HG02884 (cell line): Measurements from ENCODE around the gene TARBP1.

Experiments used
- ATAC-seq: cut with Tn5 transposase; IDR thresholded peaks from one replicate; pipeline ENCODE4 v1.9.1; 2021; ENCODE audit warnings: mild to moderate bottlenecking, moderate library complexity; ENCODE audit not compliant: unreplicated experiment

The TARBP1 gene

GRCh38 chr1:234355782-234356510 lies 123.0 kb downstream of the TARBP1 start:
- ATAC-seq: no peak

DNA sequence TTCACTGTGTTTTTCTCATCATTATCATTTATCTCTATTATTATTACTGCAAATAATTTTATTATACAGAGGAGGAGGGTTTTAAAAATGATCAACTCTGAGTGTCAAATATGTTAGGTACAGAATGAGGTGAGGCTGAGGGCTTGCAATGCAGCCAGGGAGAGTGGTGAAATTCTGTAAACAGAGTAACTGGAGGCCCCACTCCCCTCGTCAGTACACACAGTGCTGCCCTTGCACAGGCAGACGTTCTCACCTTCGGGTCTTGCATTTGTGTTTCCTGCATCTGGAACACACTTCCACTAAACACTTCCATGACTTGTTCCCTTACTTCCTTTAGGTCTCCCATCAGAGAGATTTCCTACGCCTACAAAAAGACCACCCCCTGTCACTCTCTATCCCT lies 130.0 kb downstream of the TARBP1 start:
- no peak for ATAC-seq

DNA sequence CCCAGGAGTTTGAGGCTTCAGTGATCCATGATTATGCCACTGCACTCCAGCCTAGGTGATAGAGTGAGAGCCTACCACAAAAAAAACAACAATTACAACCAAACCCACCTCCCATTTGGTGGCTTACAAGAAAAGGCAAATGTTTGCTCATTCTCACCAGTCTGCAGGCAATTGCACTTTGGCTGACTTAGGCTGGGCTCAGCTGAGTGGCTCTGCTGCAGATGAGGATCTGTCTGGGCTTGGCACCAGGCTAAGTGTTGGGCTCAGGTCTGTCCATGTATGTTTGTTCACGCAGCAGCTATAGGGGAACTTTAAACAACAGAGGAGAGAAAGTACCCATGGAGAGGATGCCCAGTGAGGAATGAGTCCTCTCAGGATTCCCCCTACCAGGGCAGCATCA lies 133.7 kb downstream of the TARBP1 start:
- no peak for ATAC-seq

DNA sequence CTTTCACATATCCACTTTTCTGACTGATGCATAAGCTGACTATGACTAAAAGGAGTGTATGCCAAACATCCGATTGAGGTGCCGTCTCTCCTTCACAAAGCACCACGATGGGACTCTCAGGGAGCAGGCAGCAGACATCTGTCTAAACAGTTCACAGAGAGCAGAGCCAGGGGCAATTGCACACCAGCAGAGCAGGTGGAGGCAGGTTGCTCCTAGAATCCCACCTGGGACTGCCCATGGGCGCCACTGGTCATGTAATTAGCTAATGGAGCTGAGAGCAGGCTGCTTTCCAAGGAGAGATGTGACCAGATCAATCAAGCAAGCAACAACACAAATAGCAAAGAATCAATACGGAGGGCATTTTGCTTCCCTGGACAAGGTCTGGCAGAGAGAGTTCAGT lies 136.2 kb downstream of the TARBP1 start:
- no peak for ATAC-seq
